ENCODE results near the gene SNAPIN. TPM values are rescaled to one million over a fixed set of nuclear protein-coding genes. Genes with fewer than 3 reads are reported as not detected.

Gene SNAPIN
- total and polyA plus RNA-seq, 9 of the 15 experiments (the other 6 are each of a cell fraction or from before 2014, with no cell fraction given): 11.2 to 43.9 (median 32.3) TPM

DNA sequence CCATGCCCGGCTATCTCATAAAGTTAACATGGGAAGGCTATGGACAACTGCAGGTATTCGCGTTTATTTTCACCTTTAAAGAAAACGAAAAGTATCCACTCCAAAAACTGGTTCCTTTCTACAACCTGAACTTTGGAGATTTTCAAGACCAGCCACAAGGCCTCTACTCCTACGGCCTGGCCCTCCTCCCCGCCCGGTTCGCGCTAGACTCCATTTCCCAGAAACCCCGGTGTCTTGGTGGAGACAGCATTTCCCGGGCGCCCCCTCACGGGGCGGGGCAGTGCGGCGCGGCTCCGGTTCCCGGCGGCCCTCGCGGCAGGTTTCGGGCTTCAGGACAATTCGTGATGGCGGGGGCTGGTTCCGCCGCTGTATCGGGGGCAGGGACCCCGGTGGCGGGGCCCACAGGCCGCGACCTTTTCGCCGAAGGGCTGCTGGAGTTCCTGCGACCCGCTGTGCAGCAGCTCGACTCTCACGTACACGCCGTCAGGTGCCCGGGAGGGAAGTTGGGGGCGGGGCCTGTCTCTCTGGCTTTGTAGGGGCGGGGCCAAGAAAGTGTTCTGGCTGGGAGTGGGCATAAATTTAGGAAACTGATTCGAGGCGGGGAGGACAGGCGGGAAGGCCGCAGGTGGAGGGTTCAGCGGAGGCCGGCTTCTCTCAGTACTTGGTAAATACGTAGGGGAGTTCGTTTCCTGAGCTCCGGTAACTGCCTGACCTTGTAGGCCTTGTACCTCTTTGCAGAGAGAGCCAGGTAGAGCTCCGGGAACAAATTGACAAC is at the start of gene SNAPIN (continued):
- TF ChIP-seq, protein P1, sequence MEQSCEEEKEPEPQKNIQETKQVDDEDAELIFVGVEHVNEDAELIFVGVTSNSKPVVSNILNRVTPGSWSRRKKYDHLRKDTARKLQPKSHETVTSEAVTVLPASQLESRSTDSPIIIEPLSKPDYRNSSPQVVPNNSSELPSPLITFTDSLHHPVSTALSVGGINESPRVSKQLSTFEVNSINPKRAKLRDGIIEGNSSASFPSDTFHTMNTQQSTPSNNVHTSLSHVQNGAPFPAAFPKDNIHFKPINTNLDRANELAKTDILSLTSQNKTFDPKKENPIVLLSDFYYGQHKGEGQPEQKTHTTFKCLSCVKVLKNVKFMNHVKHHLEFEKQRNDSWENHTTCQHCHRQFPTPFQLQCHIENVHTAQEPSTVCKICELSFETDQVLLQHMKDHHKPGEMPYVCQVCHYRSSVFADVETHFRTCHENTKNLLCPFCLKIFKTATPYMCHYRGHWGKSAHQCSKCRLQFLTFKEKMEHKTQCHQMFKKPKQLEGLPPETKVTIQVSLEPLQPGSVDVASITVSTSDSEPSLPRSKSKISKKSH (CRISPR knock-in tag; IDR thresholded peaks at IDR 0.05): no peak
- TF ChIP-seq C11orf30 (IDR thresholded peaks at IDR 0.05; ENCODE audit: low read depth) (no peak), ZNF146 (CRISPR knock-in tag; IDR thresholded peaks at IDR 0.05; ENCODE audit: unreplicated experiment) (no peak), ZNF668 (CRISPR knock-in tag; IDR thresholded peaks at IDR 0.05) (no peak), MEF2A (IDR thresholded peaks at IDR 0.05; ENCODE audit: control insufficient read depth, low read depth, low read length) (no peak), ZNF354B (CRISPR knock-in tag; IDR thresholded peaks at IDR 0.05) (no peak), DIDO1 (tag; IDR thresholded peaks at IDR 0.05; ENCODE audit: low read depth) (peak; percentile 66; the same call in 1 of the 2 replicates), POLR3G (IDR thresholded peaks at IDR 0.05; ENCODE audit: extremely low read depth, insufficient read length, insufficient replicate concordance) (no peak), CBFA2T3 (IDR thresholded peaks at IDR 0.05) (0 out of 2 replicates have a peak, but pooled peaks have one; percentile 15), NFATC3 (IDR thresholded peaks at IDR 0.05) (0 out of 2 replicates have a peak, but pooled peaks have one; percentile 40), XRCC4 (IDR thresholded peaks at IDR 0.05; ENCODE audit: extremely low read depth, insufficient read depth, insufficient read length) (no peak), CBX8 (IDR thresholded peaks at IDR 0.05; ENCODE audit: borderline replicate concordance, extremely low read depth, low read depth, low read length, poor library complexity, severe bottlenecking) (no peak), CEBPB (tag; IDR thresholded peaks at IDR 0.05) (no peak), PPARD (CRISPR knock-in tag; IDR thresholded peaks at IDR 0.05) (no peak), ZNF696 (CRISPR knock-in tag; conservative IDR thresholded peaks at IDR 0.05) (no peak), PTRF (tag; IDR thresholded peaks at IDR 0.05) (no peak), ZNF764 (CRISPR knock-in tag; IDR thresholded peaks at IDR 0.05; ENCODE audit: low read depth) (no peak), CREM (IDR thresholded peaks at IDR 0.05; ENCODE audit: low read depth) (peak; percentile 81), BHLHE40 (IDR thresholded peaks at IDR 0.05; ENCODE audit: low read length) (no peak), ZNF143 (CRISPR knock-in tag; IDR thresholded peaks at IDR 0.05) (peak; percentile 89), CHD4 (IDR thresholded peaks at IDR 0.05; ENCODE audit: insufficient read depth, insufficient replicate concordance, low read depth, low read length, poor library complexity, severe bottlenecking) (no peak), KLF10 (CRISPR knock-in tag; IDR thresholded peaks at IDR 0.05) (no peak)
- TF ChIP-seq, protein P2, sequence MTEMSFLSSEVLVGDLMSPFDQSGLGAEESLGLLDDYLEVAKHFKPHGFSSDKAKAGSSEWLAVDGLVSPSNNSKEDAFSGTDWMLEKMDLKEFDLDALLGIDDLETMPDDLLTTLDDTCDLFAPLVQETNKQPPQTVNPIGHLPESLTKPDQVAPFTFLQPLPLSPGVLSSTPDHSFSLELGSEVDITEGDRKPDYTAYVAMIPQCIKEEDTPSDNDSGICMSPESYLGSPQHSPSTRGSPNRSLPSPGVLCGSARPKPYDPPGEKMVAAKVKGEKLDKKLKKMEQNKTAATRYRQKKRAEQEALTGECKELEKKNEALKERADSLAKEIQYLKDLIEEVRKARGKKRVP (CRISPR knock-in tag; IDR thresholded peaks at IDR 0.05): no peak
- TF ChIP-seq, protein P3, sequence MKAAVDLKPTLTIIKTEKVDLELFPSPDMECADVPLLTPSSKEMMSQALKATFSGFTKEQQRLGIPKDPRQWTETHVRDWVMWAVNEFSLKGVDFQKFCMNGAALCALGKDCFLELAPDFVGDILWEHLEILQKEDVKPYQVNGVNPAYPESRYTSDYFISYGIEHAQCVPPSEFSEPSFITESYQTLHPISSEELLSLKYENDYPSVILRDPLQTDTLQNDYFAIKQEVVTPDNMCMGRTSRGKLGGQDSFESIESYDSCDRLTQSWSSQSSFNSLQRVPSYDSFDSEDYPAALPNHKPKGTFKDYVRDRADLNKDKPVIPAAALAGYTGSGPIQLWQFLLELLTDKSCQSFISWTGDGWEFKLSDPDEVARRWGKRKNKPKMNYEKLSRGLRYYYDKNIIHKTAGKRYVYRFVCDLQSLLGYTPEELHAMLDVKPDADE (conservative IDR thresholded peaks at IDR 0.05; ENCODE audit: control insufficient read depth, low read depth, low read length): peak; percentile 87

Measured in K562 (cell line).